Endodermal cell (in vitro differentiated cells): Measurements from ENCODE around the gene OSTN. TPM values are rescaled to one million over a fixed set of nuclear protein-coding genes. Genes with fewer than 3 reads are reported as not detected.

Source experiments
- DNase-seq: peaks from one replicate; pipeline ENCODE4 v3.0.0-alpha.2; 2017
- H3K27ac ChIP-seq: 2 replicates; pipeline ENCODE4 v1.5.1; 2013; ENCODE audit warnings: mild to moderate bottlenecking, low read depth, low read length, moderate library complexity
- H3K27me3 ChIP-seq: 2 replicates; pipeline ENCODE4 v1.6.1; 2013; ENCODE audit warnings: mild to moderate bottlenecking, low read length, moderate library complexity; ENCODE audit not compliant: insufficient read depth, control insufficient read depth, poor library complexity, severe bottlenecking
- H3K36me3 ChIP-seq: 2 replicates; pipeline ENCODE4 v1.7.0; 2013; ENCODE audit warnings: mild to moderate bottlenecking, low read length, moderate library complexity; ENCODE audit not compliant: control insufficient read depth, insufficient read depth
- H3K4me1 ChIP-seq: one replicate; pipeline ENCODE4 v1.7.0; 2013; ENCODE audit warnings: low read length; ENCODE audit not compliant: control insufficient read depth, insufficient read depth
- H3K4me3 ChIP-seq: 2 replicates; pipeline ENCODE4 v1.5.1; 2013; ENCODE audit warnings: mild to moderate bottlenecking, low read length, moderate library complexity
- H3K9ac ChIP-seq: 2 replicates; pipeline ENCODE4 v1.6.1; 2013; ENCODE audit warnings: mild to moderate bottlenecking, low read length, moderate library complexity; ENCODE audit not compliant: poor library complexity, severe bottlenecking; ENCODE audit errors: extremely low read depth
- H3K9me3 ChIP-seq: 2 replicates; pipeline ENCODE4 v1.6.1; 2013; ENCODE audit warnings: mild to moderate bottlenecking, low read length, moderate library complexity; ENCODE audit not compliant: control insufficient read depth
- H3K27ac Mint-ChIP-seq: 2 replicates; pipeline ENCODE4 v1.8.0; 2020; ENCODE audit warnings: mixed read lengths
- H3K27me3 Mint-ChIP-seq: 2 replicates; pipeline ENCODE4 v1.8.0; 2021; ENCODE audit warnings: mild to moderate bottlenecking, mixed read lengths; ENCODE audit not compliant: insufficient read depth
- H3K36me3 Mint-ChIP-seq: 2 replicates; pipeline ENCODE4 v1.8.0; 2020; ENCODE audit warnings: low read depth, mixed read lengths
- H3K4me1 Mint-ChIP-seq: 2 replicates; pipeline ENCODE4 v1.8.0; 2020; ENCODE audit warnings: mixed read lengths
- H3K4me3 Mint-ChIP-seq: 2 replicates; pipeline ENCODE4 v1.8.0; 2020; ENCODE audit warnings: mild to moderate bottlenecking, moderate library complexity, mixed read lengths
- H3K9me3 Mint-ChIP-seq: 2 replicates; pipeline ENCODE4 v1.8.0; 2020; ENCODE audit warnings: mild to moderate bottlenecking, mixed read lengths
- CTCF ChIP-seq: fragments of 200-600 bp; sonication (generic); conservative IDR thresholded peaks from 2 replicates; pipeline ENCODE4 v1.5.0; 2021; ENCODE audit warnings: antibody characterized with exemption, mild to moderate bottlenecking
- WGBS, 2 experiments: methylation state at CpG; one replicate each; pipeline versions ENCODE4 v1.1.5 to v1.1.7; 2013; ENCODE audit warnings: missing lambda C conversion rate in 2 of 2, mixed read lengths in 1 of 2; ENCODE audit not compliant: insufficient coverage in 1 of 2, insufficient read length in 1 of 2; 5-methylcytosine and 5-hydroxymethylcytosine counted together
- total RNA-seq, 2 donors: library from RNA; stranded (reverse); fragmentation: NEBNext Ultra II Directional in 1 of 2; extraction: Animal tissue kit (Norgen Biotek cat#: 25700) in 1 of 2; gene quantifications; 2 replicates in 1 of 2; 3 replicates in 1 of 2; pipeline ENCODE4 v1.2.1, GENCODE V29; 2021

OSTN gene
- total RNA-seq, 2 donors from 2014 or later: not detected

GRCh38 chr3:191313296-191313695, 114.3 kb downstream of the OSTN start:
- Mint-ChIP-seq H3K36me3 (no peaks in the 10 kb centered on the region), H3K9me3 (peaks cover 10% of the 10 kb centered on the region), H3K4me1 (peaks cover 4% of the 10 kb centered on the region), H3K4me3 (no peak overlapping the region), H3K27me3 (no peaks in the 10 kb centered on the region), H3K27ac (no peak overlapping the region)
- Histone ChIP-seq H3K9me3 (no peaks in the 10 kb centered on the region), H3K4me3 (no peak overlapping the region), H3K4me1 (no peaks in the 10 kb centered on the region), H3K27ac (no peak overlapping the region), H3K27me3 (no peaks in the 10 kb centered on the region), H3K9ac (no peak overlapping the region), H3K36me3 (no peaks in the 10 kb centered on the region)
- TF ChIP-seq CTCF: no peak
- no peak for DNase-seq
- WGBS, 2 experiments: 100% methylated on average over 1 of the region's 2 CpGs; no CpG with 5 or more reads in 1 of the 2 experiments

GRCh38 chr3:191314109-191314728, 115.2 kb downstream of the OSTN start:
- Mint-ChIP-seq H3K27me3 (no peaks in the 10 kb centered on the region), H3K36me3 (no peaks in the 10 kb centered on the region), H3K4me3 (no peak overlapping the region), H3K27ac (no peak overlapping the region), H3K4me1 (peaks cover 7% of the 10 kb centered on the region), H3K9me3 (peaks cover 10% of the 10 kb centered on the region)
- H3K36me3 ChIP-seq: no peaks in the 10 kb centered on the region
- H3K27me3 ChIP-seq: no peaks in the 10 kb centered on the region
- no peak overlapping the region for H3K27ac ChIP-seq
- no peaks in the 10 kb centered on the region for H3K4me1 ChIP-seq
- H3K9ac ChIP-seq: no peak overlapping the region
- no peak overlapping the region for H3K4me3 ChIP-seq
- 83 to 94% methylated on average over 2 to 5 of the region's 5 CpGs for WGBS, 2 experiments
- TF ChIP-seq CTCF: no peak
- H3K9me3 ChIP-seq: no peaks in the 10 kb centered on the region
- no peak for DNase-seq

Other genes with a start within 250 kb of the OSTN start
- 10 to 100 TPM; 41.8 to 48.6 TPM for gene CCDC50, start 130.2 kb downstream of the OSTN start, total RNA-seq
- gene UTS2B, start 131.3 kb downstream of the OSTN start, total RNA-seq: under 1 TPM in 1 of 2 donors, not detected in 1; 0.90 TPM